ENCODE data around the gene METTL8. TPM values are rescaled to one million over a fixed set of nuclear protein-coding genes. Genes with fewer than 3 reads are reported as not detected.

The METTL8 gene
- total RNA-seq, 1 experiment from 2014 or later = 34.4 TPM

DNA sequence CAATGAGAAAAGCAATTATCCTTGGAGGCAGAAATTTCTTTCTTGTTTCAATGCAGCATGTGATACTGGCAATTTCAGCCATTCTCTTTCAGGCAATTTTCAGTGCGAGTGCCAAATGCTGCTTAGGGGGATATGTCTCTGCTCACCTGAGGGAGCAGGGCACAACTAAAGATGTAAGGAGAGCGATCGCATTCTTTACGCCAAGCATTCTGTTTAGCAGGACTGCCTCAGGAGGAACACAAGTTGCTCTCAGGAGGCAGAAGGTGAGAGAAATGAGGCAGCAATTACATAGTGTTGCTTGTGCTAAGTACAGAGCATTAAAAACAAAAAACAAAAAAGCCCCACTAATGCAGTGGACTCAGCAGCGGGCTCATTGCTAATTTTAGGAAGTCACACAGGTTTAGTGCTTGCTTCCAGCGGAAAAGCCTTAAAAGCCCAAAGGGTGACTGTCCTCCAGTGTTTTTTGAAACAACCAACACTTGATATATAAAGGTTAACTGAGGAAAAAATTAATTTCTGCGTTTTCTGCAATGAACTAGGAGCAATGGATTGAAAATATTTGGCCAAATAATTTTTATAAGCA lies 116.9 kb downstream of the METTL8 start:
- no peak for ATAC-seq
- BruUV-seq (replicated peaks) = no TSS peak
- POLR2A ChIA-PET = no interaction called here

More for the DNA sequence above, 116.9 kb downstream of the METTL8 start:
- no peak for TF ChIP-seq POLR2A (IDR thresholded peaks at IDR 0.05; ENCODE audit: borderline replicate concordance, extremely low read depth, insufficient read depth, insufficient read length)
- TF ChIP-seq CEBPB (IDR thresholded peaks at IDR 0.05; ENCODE audit: low read depth) = no peak
- TF ChIP-seq ELF1 (IDR thresholded peaks at IDR 0.05; ENCODE audit: borderline replicate concordance, low read depth) = no peak
- no peak for TF ChIP-seq ZFX (IDR thresholded peaks at IDR 0.05)
- no peak for TF ChIP-seq TCF7L2 (IDR thresholded peaks at IDR 0.05; ENCODE audit: borderline replicate concordance, extremely low read depth, insufficient read depth, insufficient read length)
- TF ChIP-seq SP1 (IDR thresholded peaks at IDR 0.05; ENCODE audit: low read depth) = no peak
- TF ChIP-seq EZH2phosphoT487 (IDR thresholded peaks at IDR 0.05; ENCODE audit: borderline replicate concordance) = no peak
- no peak for TF ChIP-seq CBX3 (IDR thresholded peaks at IDR 0.05; ENCODE audit: low read depth)
- TF ChIP-seq, protein P1, sequence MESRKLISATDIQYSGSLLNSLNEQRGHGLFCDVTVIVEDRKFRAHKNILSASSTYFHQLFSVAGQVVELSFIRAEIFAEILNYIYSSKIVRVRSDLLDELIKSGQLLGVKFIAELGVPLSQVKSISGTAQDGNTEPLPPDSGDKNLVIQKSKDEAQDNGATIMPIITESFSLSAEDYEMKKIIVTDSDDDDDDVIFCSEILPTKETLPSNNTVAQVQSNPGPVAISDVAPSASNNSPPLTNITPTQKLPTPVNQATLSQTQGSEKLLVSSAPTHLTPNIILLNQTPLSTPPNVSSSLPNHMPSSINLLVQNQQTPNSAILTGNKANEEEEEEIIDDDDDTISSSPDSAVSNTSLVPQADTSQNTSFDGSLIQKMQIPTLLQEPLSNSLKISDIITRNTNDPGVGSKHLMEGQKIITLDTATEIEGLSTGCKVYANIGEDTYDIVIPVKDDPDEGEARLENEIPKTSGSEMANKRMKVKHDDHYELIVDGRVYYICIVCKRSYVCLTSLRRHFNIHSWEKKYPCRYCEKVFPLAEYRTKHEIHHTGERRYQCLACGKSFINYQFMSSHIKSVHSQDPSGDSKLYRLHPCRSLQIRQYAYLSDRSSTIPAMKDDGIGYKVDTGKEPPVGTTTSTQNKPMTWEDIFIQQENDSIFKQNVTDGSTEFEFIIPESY (IDR thresholded peaks at IDR 0.05; ENCODE audit: extremely low read depth, insufficient replicate concordance, low read length) = no peak
- TF ChIP-seq, protein P2, sequence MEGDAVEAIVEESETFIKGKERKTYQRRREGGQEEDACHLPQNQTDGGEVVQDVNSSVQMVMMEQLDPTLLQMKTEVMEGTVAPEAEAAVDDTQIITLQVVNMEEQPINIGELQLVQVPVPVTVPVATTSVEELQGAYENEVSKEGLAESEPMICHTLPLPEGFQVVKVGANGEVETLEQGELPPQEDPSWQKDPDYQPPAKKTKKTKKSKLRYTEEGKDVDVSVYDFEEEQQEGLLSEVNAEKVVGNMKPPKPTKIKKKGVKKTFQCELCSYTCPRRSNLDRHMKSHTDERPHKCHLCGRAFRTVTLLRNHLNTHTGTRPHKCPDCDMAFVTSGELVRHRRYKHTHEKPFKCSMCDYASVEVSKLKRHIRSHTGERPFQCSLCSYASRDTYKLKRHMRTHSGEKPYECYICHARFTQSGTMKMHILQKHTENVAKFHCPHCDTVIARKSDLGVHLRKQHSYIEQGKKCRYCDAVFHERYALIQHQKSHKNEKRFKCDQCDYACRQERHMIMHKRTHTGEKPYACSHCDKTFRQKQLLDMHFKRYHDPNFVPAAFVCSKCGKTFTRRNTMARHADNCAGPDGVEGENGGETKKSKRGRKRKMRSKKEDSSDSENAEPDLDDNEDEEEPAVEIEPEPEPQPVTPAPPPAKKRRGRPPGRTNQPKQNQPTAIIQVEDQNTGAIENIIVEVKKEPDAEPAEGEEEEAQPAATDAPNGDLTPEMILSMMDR (IDR thresholded peaks at IDR 0.05 in 2 of 3, conservative IDR thresholded peaks at IDR 0.05 in 1 of 3; ENCODE audit: borderline replicate concordance in 1 of 3, insufficient read depth in 1 of 3, low read depth in 2 of 3, low read length in 2 of 3) = no peak
- TF ChIP-seq YY1 (IDR thresholded peaks at IDR 0.05; ENCODE audit: extremely low read depth, insufficient replicate concordance, low read depth, low read length) = no peak
- TF ChIP-seq, protein P3, sequence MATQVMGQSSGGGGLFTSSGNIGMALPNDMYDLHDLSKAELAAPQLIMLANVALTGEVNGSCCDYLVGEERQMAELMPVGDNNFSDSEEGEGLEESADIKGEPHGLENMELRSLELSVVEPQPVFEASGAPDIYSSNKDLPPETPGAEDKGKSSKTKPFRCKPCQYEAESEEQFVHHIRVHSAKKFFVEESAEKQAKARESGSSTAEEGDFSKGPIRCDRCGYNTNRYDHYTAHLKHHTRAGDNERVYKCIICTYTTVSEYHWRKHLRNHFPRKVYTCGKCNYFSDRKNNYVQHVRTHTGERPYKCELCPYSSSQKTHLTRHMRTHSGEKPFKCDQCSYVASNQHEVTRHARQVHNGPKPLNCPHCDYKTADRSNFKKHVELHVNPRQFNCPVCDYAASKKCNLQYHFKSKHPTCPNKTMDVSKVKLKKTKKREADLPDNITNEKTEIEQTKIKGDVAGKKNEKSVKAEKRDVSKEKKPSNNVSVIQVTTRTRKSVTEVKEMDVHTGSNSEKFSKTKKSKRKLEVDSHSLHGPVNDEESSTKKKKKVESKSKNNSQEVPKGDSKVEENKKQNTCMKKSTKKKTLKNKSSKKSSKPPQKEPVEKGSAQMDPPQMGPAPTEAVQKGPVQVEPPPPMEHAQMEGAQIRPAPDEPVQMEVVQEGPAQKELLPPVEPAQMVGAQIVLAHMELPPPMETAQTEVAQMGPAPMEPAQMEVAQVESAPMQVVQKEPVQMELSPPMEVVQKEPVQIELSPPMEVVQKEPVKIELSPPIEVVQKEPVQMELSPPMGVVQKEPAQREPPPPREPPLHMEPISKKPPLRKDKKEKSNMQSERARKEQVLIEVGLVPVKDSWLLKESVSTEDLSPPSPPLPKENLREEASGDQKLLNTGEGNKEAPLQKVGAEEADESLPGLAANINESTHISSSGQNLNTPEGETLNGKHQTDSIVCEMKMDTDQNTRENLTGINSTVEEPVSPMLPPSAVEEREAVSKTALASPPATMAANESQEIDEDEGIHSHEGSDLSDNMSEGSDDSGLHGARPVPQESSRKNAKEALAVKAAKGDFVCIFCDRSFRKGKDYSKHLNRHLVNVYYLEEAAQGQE (IDR thresholded peaks at IDR 0.05; ENCODE audit: low read depth) = no peak
- TF ChIP-seq SRF (IDR thresholded peaks at IDR 0.05; ENCODE audit: low read depth) = no peak
- no peak for TF ChIP-seq EZH2 (IDR thresholded peaks at IDR 0.05)
- TF ChIP-seq JUND (IDR thresholded peaks at IDR 0.05) = no peak
- TF ChIP-seq FOSL1 (IDR thresholded peaks at IDR 0.05; ENCODE audit: low read depth) = no peak
- TF ChIP-seq RAD21 (IDR thresholded peaks at IDR 0.05; ENCODE audit: low read depth) = no peak
- no peak for DNase-seq (ENCODE audit: low read depth, low spot score)
- H3K4me3 ChIP-seq (replicated peaks in 1 of 2; ENCODE audit: low read depth in 1 of 2, low read length in 2 of 2) = no peak overlapping the region
- intact Hi-C loops (cut with micrococcal nuclease) = no loop called here
- H3K27ac ChIP-seq (ENCODE audit: low read depth, low read length) = no peak overlapping the region
- ChIA-PET CTCF (no interaction called here), RAD21 (ENCODE audit: low non-redundant PET in 1 of 2, low total read pairs in 2 of 2, uncharacterized antibody in 2 of 2, unreplicated experiment in 2 of 2) (no interaction called here)
- H4K20me1 ChIP-seq (ENCODE audit: insufficient read depth) = no peaks in the 10 kb centered on the region
- H3K9ac ChIP-seq (ENCODE audit: low read length) = no peak overlapping the region
- no peaks in the 10 kb centered on the region for H3K9me2 ChIP-seq (ENCODE audit: insufficient read depth)
- no peak overlapping the region for H3K4me2 ChIP-seq (ENCODE audit: low read length)
- no peaks in the 10 kb centered on the region for H3K27me3 ChIP-seq (ENCODE audit: insufficient read depth, low read length)
- H2AFZ ChIP-seq (ENCODE audit: low read depth, low read length, poor library complexity, severe bottlenecking) = no peak overlapping the region
- H3K79me2 ChIP-seq (ENCODE audit: insufficient read depth, low read length) = no peaks in the 10 kb centered on the region
- H3K36me3 ChIP-seq (ENCODE audit: control insufficient read depth in 1 of 2, insufficient read depth in 2 of 2, low read length in 2 of 2) = peaks cover 0 to 2% of the 10 kb centered on the region in 2 experiments; a peak in 1 of 4 replicates
- H3K9me3 ChIP-seq (ENCODE audit: control insufficient read depth in 1 of 2, insufficient read depth in 1 of 2, low read depth in 1 of 2, low read length in 2 of 2) = no peaks in the 10 kb centered on the region
- no peaks in the 10 kb centered on the region for H3K4me1 ChIP-seq (ENCODE audit: control insufficient read depth in 1 of 2, insufficient read depth in 2 of 2, low read length in 2 of 2)

Measured in HCT116 (cell line).